Measurements from ENCODE around the gene IFNL4.

GRCh38 chr19:39265321-39265916 lies 16.8 kb upstream of the IFNL4 start:
- TF ChIP-seq CTCF (IDR thresholded peaks at IDR 0.05) (no peak), EP300 (IDR thresholded peaks at IDR 0.05) (no peak), POLR2A (IDR thresholded peaks at IDR 0.05) (no peak)

All from tibial nerve (tissue), 4 donors.